ENCODE data around the gene OR56B4. TPM values are rescaled to one million over a fixed set of nuclear protein-coding genes. Genes with fewer than 3 reads are reported as not detected.
"Not testable (repeated sequence)": the region's sequence is repeated elsewhere in the genome, so short reads cannot be mapped to it uniquely, and the experiment has no call there.

The OR56B4 gene
- total RNA-seq (not detected), polyA plus RNA-seq (not detected)

- CTCF ChIA-PET; H3K4me3 Mint-ChIP-seq; H3K4me1 Mint-ChIP-seq; H3K9me3 ChIP-seq (ENCODE audit: low read length); H3K27me3 ChIP-seq (ENCODE audit: insufficient read depth, low read length, poor library complexity, severe bottlenecking); DNase-seq; H3K36me3 ChIP-seq (ENCODE audit: insufficient read depth, low read length); H3K27ac Mint-ChIP-seq; POLR2A ChIA-PET; H3K9me3 Mint-ChIP-seq; H3K4me3 ChIP-seq (ENCODE audit: low read length); H3K36me3 Mint-ChIP-seq; H3K27ac ChIP-seq (ENCODE audit: low read depth, low read length); H3K4me1 ChIP-seq (ENCODE audit: insufficient read depth, low read length): not testable (repeated sequence)
- peaks cover 16 to 23% of the 10 kb centered on the region in 2 donors for H3K27me3 Mint-ChIP-seq
These were observed at the start of gene OR56B4 for GRCh38 chr11:6107384-6107783. TSS of gene OR56B4 (plus strand) at chr11:6107684. CDS start at chr11:6107779, 95 bp downstream.

GRCh38 chr11:6061475-6061874, 46.0 kb upstream of the OR56B4 start:
- no peaks in the 10 kb centered on the region for H3K4me1 Mint-ChIP-seq
- Histone ChIP-seq H3K27ac (ENCODE audit: low read depth, low read length) (no peak overlapping the region), H3K27me3 (ENCODE audit: insufficient read depth, low read length, poor library complexity, severe bottlenecking) (no peaks in the 10 kb centered on the region), H3K36me3 (ENCODE audit: insufficient read depth, low read length) (no peaks in the 10 kb centered on the region), H3K9me3 (ENCODE audit: low read length) (no peaks in the 10 kb centered on the region), H3K4me1 (ENCODE audit: insufficient read depth, low read length) (no peaks in the 10 kb centered on the region), H3K4me3 (ENCODE audit: low read length) (no peak overlapping the region)
- no peak overlapping the region for H3K4me3 Mint-ChIP-seq
- no peak for DNase-seq
- POLR2A ChIA-PET = no interaction called here
- no peak overlapping the region for H3K27ac Mint-ChIP-seq
- H3K9me3 Mint-ChIP-seq = no peaks in the 10 kb centered on the region
- H3K27me3 Mint-ChIP-seq = peaks cover 10 to 14% of the 10 kb centered on the region in 2 donors
- CTCF ChIA-PET = no interaction called here
- H3K36me3 Mint-ChIP-seq = no peaks in the 10 kb centered on the region

- no peaks in the 10 kb centered on the region for H3K9me3 Mint-ChIP-seq
- Histone ChIP-seq H3K27ac (ENCODE audit: low read depth, low read length) (no peak overlapping the region), H3K36me3 (ENCODE audit: insufficient read depth, low read length) (no peaks in the 10 kb centered on the region), H3K4me1 (ENCODE audit: insufficient read depth, low read length) (no peaks in the 10 kb centered on the region), H3K27me3 (ENCODE audit: insufficient read depth, low read length, poor library complexity, severe bottlenecking) (no peaks in the 10 kb centered on the region), H3K4me3 (ENCODE audit: low read length) (no peak overlapping the region), H3K9me3 (ENCODE audit: low read length) (no peaks in the 10 kb centered on the region)
- no peak for DNase-seq
- H3K27ac Mint-ChIP-seq = no peak overlapping the region
- no peaks in the 10 kb centered on the region for H3K36me3 Mint-ChIP-seq
- H3K4me3 Mint-ChIP-seq = no peak overlapping the region
- ChIA-PET POLR2A (no interaction called here), CTCF (no interaction called here)
- H3K27me3 Mint-ChIP-seq = peaks cover 10 to 14% of the 10 kb centered on the region in 2 donors
- no peaks in the 10 kb centered on the region for H3K4me1 Mint-ChIP-seq
These were observed 44.7 kb upstream of the OR56B4 start for GRCh38 chr11:6062691-6063358.

- H3K36me3 Mint-ChIP-seq = no peaks in the 10 kb centered on the region
These were observed 40.0 kb upstream of the OR56B4 start for GRCh38 chr11:6067502-6067901.

GRCh38 chr11:6076443-6076842, 31.0 kb upstream of the OR56B4 start:
- H3K4me1 ChIP-seq (ENCODE audit: insufficient read depth, low read length); H3K9me3 ChIP-seq (ENCODE audit: low read length); H3K27me3 ChIP-seq (ENCODE audit: insufficient read depth, low read length, poor library complexity, severe bottlenecking); POLR2A ChIA-PET; H3K27ac ChIP-seq (ENCODE audit: low read depth, low read length); H3K36me3 ChIP-seq (ENCODE audit: insufficient read depth, low read length); H3K4me3 ChIP-seq (ENCODE audit: low read length); CTCF ChIA-PET; H3K27ac Mint-ChIP-seq; DNase-seq; H3K4me1 Mint-ChIP-seq; H3K36me3 Mint-ChIP-seq; H3K4me3 Mint-ChIP-seq: not testable (repeated sequence)
- Mint-ChIP-seq H3K9me3 (peaks cover 11 to 24% (median 19%) of the 10 kb centered on the region in 5 donors), H3K27me3 (peaks cover 17 to 47% of the 10 kb centered on the region in 2 donors)

More at GRCh38 chr11:6067502-6067901, 40.0 kb upstream of the OR56B4 start:
- Mint-ChIP-seq H3K27ac (no peak overlapping the region), H3K4me3 (no peak overlapping the region), H3K4me1 (no peaks in the 10 kb centered on the region), H3K9me3 (no peaks in the 10 kb centered on the region), H3K27me3 (peaks cover 7 to 17% of the 10 kb centered on the region in 2 donors)
- H3K4me3 ChIP-seq (ENCODE audit: low read length) = no peak overlapping the region
- no peaks in the 10 kb centered on the region for H3K36me3 ChIP-seq (ENCODE audit: insufficient read depth, low read length)
- POLR2A ChIA-PET = no interaction called here
- no peak overlapping the region for H3K27ac ChIP-seq (ENCODE audit: low read depth, low read length)
- DNase-seq = no peak
- CTCF ChIA-PET = no interaction called here
- no peaks in the 10 kb centered on the region for H3K4me1 ChIP-seq (ENCODE audit: insufficient read depth, low read length)
- no peaks in the 10 kb centered on the region for H3K27me3 ChIP-seq (ENCODE audit: insufficient read depth, low read length, poor library complexity, severe bottlenecking)
- H3K9me3 ChIP-seq (ENCODE audit: low read length) = no peaks in the 10 kb centered on the region

GRCh38 chr11:6077723-6078122, 29.8 kb upstream of the OR56B4 start:
- no peaks in the 10 kb centered on the region for H3K36me3 ChIP-seq (ENCODE audit: insufficient read depth, low read length)
- Mint-ChIP-seq H3K4me1 (no peaks in the 10 kb centered on the region), H3K36me3 (peaks cover 0 to 10% (median 0%) of the 10 kb centered on the region in 3 donors), H3K27me3 (peaks cover 17 to 37% of the 10 kb centered on the region in 2 donors), H3K4me3 (no peak overlapping the region), H3K27ac (no peak overlapping the region), H3K9me3 (peaks cover 11 to 27% (median 21%) of the 10 kb centered on the region in 5 donors)
- no peak for DNase-seq
- no peaks in the 10 kb centered on the region for H3K9me3 ChIP-seq (ENCODE audit: low read length)
- no peak overlapping the region for H3K27ac ChIP-seq (ENCODE audit: low read depth, low read length)
- H3K4me1 ChIP-seq (ENCODE audit: insufficient read depth, low read length) = no peaks in the 10 kb centered on the region
- H3K4me3 ChIP-seq (ENCODE audit: low read length) = no peak overlapping the region
- ChIA-PET POLR2A (no interaction called here), CTCF (no interaction called here)
- H3K27me3 ChIP-seq (ENCODE audit: insufficient read depth, low read length, poor library complexity, severe bottlenecking) = no peaks in the 10 kb centered on the region

- H3K27ac Mint-ChIP-seq = no peak overlapping the region
- peaks cover 11 to 35% (median 23%) of the 10 kb centered on the region in 5 donors for H3K9me3 Mint-ChIP-seq
- ChIA-PET CTCF (no interaction called here), POLR2A (no interaction called here)
- Histone ChIP-seq H3K4me3 (ENCODE audit: low read length) (no peak overlapping the region), H3K27me3 (ENCODE audit: insufficient read depth, low read length, poor library complexity, severe bottlenecking) (no peaks in the 10 kb centered on the region), H3K36me3 (ENCODE audit: insufficient read depth, low read length) (no peaks in the 10 kb centered on the region), H3K4me1 (ENCODE audit: insufficient read depth, low read length) (no peaks in the 10 kb centered on the region), H3K27ac (ENCODE audit: low read depth, low read length) (no peak overlapping the region), H3K9me3 (ENCODE audit: low read length) (no peaks in the 10 kb centered on the region)
- no peaks in the 10 kb centered on the region for H3K4me1 Mint-ChIP-seq
- H3K27me3 Mint-ChIP-seq = peaks cover 21 to 26% of the 10 kb centered on the region in 2 donors
- DNase-seq = no peak
- H3K36me3 Mint-ChIP-seq = peaks cover 0 to 10% (median 0%) of the 10 kb centered on the region in 3 donors
- H3K4me3 Mint-ChIP-seq = no peak overlapping the region
These were observed 28.0 kb upstream of the OR56B4 start for GRCh38 chr11:6079463-6079862.

- H3K4me3 ChIP-seq (ENCODE audit: low read length) = no peak overlapping the region
- DNase-seq = no peak
- no peaks in the 10 kb centered on the region for H3K27me3 ChIP-seq (ENCODE audit: insufficient read depth, low read length, poor library complexity, severe bottlenecking)
- ChIA-PET CTCF (no interaction called here), POLR2A (no interaction called here)
- peaks cover 0 to 2% (median 0%) of the 10 kb centered on the region in 3 donors for H3K36me3 Mint-ChIP-seq
- H3K27me3 Mint-ChIP-seq = peaks cover 17 to 19% of the 10 kb centered on the region in 2 donors
- H3K27ac Mint-ChIP-seq = no peak overlapping the region
- H3K9me3 ChIP-seq (ENCODE audit: low read length) = no peaks in the 10 kb centered on the region
- no peaks in the 10 kb centered on the region for H3K36me3 ChIP-seq (ENCODE audit: insufficient read depth, low read length)
- H3K27ac ChIP-seq (ENCODE audit: low read depth, low read length) = no peak overlapping the region
- peaks cover 0 to 15% (median 10%) of the 10 kb centered on the region in 5 donors for H3K9me3 Mint-ChIP-seq
- H3K4me1 Mint-ChIP-seq = no peaks in the 10 kb centered on the region
- H3K4me3 Mint-ChIP-seq = no peak overlapping the region
- H3K4me1 ChIP-seq (ENCODE audit: insufficient read depth, low read length) = no peaks in the 10 kb centered on the region
These were observed 24.4 kb upstream of the OR56B4 start for GRCh38 chr11:6083129-6083528.
